ENCODE results near the gene RCAN1. TPM values are rescaled to one million over a fixed set of nuclear protein-coding genes. Genes with fewer than 3 reads are reported as not detected.

The RCAN1 gene
- total and polyA plus RNA-seq, 2 of the 8 experiments (the other 6 are each of a cell fraction or from before 2014, with no cell fraction given) = 1.7 to 6.4 TPM

DNA sequence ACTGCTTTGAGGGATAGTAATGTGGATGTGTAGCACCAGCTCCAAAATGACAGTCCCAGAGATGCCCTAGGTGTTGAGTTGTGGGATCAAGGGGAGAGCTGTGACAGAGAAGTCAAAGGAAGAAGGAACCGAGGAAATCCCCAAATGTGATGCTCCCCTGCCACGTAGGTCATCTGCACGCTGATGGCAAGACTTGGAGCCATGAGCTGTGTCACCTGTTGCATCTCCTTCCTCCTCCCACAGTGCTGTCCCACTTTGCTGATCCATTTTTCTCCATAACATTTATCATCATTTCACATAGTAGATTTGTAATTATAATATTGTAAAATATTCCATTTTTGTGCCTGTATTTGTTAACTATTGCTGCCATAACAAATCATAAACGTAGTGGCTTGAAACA is 17.6 kb upstream of the RCAN1 start:
- no peak overlapping the region for H3K4ac ChIP-seq (replicated peaks; ENCODE audit: insufficient read length, low read depth, low read length)
- H3K4me3 ChIP-seq (ENCODE audit: extremely low read depth in 1 of 4, insufficient read depth in 2 of 4, low read depth in 3 of 4, low read length in 4 of 4) = no peak overlapping the region
- ChIA-PET CTCF (ENCODE audit: partially characterized antibody) (interaction anchor here (1.3 to 10.1 kb wide), 11 partner anchors 10 to 278 kb away, joined by 3 to 74 read pairs (median 8); no protein-coding TSS in a partner anchor), POLR2A (ENCODE audit: partially characterized antibody) (no interaction called here)
- no peaks in the 10 kb centered on the region for H3K23me2 ChIP-seq (ENCODE audit: low read depth, low read length)
- no peaks in the 10 kb centered on the region for H3K27me3 ChIP-seq (replicated peaks in 1 of 4; ENCODE audit: control insufficient read depth in 3 of 4, extremely low read depth in 1 of 4, insufficient read depth in 3 of 4, low read length in 3 of 4)
- no peak overlapping the region for H3K18ac ChIP-seq (ENCODE audit: extremely low read depth, low read length)
- no peak overlapping the region for H2BK12ac ChIP-seq (ENCODE audit: low read depth, low read length)
- H3K9ac ChIP-seq (replicated peaks in 1 of 4; ENCODE audit: extremely low read depth in 1 of 4, low read depth in 3 of 4, low read length in 3 of 4) = no peak overlapping the region
- no peak overlapping the region for H4K5ac ChIP-seq (ENCODE audit: insufficient read length, low read depth, low read length)
- 84% methylated on average over 4 of the region's 4 CpGs; no CpG with 5 or more reads in 1 of the 2 experiments for WGBS, 2 experiments (ENCODE audit: extremely low coverage in 1 of 2, insufficient coverage in 1 of 2, insufficient read length in 1 of 2, insufficient replicate concordance in 2 of 2, low coverage in 1 of 2, low lambda C conversion rate in 2 of 2, missing lambda C conversion rate in 1 of 2)
- H2BK20ac ChIP-seq (ENCODE audit: low read length) = no peak overlapping the region
- H2BK120ac ChIP-seq (replicated peaks; ENCODE audit: low read depth, low read length) = no peak overlapping the region
- H3K4me1 ChIP-seq (replicated peaks in 1 of 4; ENCODE audit: control insufficient read depth in 3 of 4, insufficient read depth in 4 of 4, low read length in 3 of 4) = no peaks in the 10 kb centered on the region
- H2BK15ac ChIP-seq (ENCODE audit: low read length) = no peak overlapping the region
- H4K20me1 ChIP-seq (replicated peaks in 1 of 2; ENCODE audit: control insufficient read depth in 1 of 2, insufficient read depth in 2 of 2, low read length in 2 of 2) = no peaks in the 10 kb centered on the region
- no peaks in the 10 kb centered on the region for H3K79me1 ChIP-seq (ENCODE audit: low read depth, low read length)
- H4K8ac ChIP-seq (ENCODE audit: extremely low read depth, insufficient read depth, low read length) = no peak overlapping the region
- no peak overlapping the region for H3K4me2 ChIP-seq (ENCODE audit: insufficient read depth in 1 of 2, low read depth in 2 of 2, low read length in 2 of 2)
- H3K56ac ChIP-seq (replicated peaks; ENCODE audit: insufficient read length, low read depth, low read length) = no peak overlapping the region
- no peaks in the 10 kb centered on the region for H3K9me3 ChIP-seq (ENCODE audit: insufficient read depth in 2 of 2, low read depth in 1 of 2, low read length in 1 of 2)
- no peak overlapping the region for H3K23ac ChIP-seq (ENCODE audit: insufficient read length)
- H3K14ac ChIP-seq (ENCODE audit: insufficient read length) = no peak overlapping the region
- no peak overlapping the region for H2AK5ac ChIP-seq (ENCODE audit: low read depth, low read length)
- no peak overlapping the region for H4K91ac ChIP-seq (replicated peaks; ENCODE audit: insufficient read length, low read length)
- FAIRE-seq (no peak), DNase-seq (ENCODE audit: low read depth in 1 of 2, low spot score in 2 of 2) (no peak)
- H3K36me3 ChIP-seq (ENCODE audit: control insufficient read depth in 2 of 4, insufficient read depth in 4 of 4, low read length in 3 of 4) = no peaks in the 10 kb centered on the region; a peak in 1 of 8 replicates
- no peak overlapping the region for H3K27ac ChIP-seq (ENCODE audit: low read depth, low read length)
- no peak overlapping the region for H2BK5ac ChIP-seq (ENCODE audit: low read depth, low read length)
- no peak overlapping the region for H2AFZ ChIP-seq (ENCODE audit: low read length)
- H3K79me2 ChIP-seq (ENCODE audit: control insufficient read depth in 1 of 2, insufficient read depth in 2 of 2, low read length in 2 of 2) = no peaks in the 10 kb centered on the region
- TF ChIP-seq KDM1A (IDR thresholded peaks at IDR 0.05; ENCODE audit: borderline replicate concordance, low read length) (no peak), POU5F1 (IDR thresholded peaks at IDR 0.05; ENCODE audit: low read depth, low read length) (no peak), JUN (IDR thresholded peaks at IDR 0.05; ENCODE audit: low read depth, low read length) (no peak), EP300 (IDR thresholded peaks at IDR 0.05; ENCODE audit: borderline replicate concordance in 1 of 2, low read depth in 2 of 2, low read length in 2 of 2) (no peak), ZNF274 (IDR thresholded peaks at IDR 0.05; ENCODE audit: borderline replicate concordance, extremely low read depth, low read length) (no peak), JUND (IDR thresholded peaks at IDR 0.05; ENCODE audit: low read length) (no peak), CHD2 (IDR thresholded peaks at IDR 0.05; ENCODE audit: low read length) (no peak), EZH2 (IDR thresholded peaks at IDR 0.05; ENCODE audit: low read depth, low read length, severe bottlenecking) (no peak), SIN3A (conservative IDR thresholded peaks at IDR 0.05 in 1 of 2, IDR thresholded peaks at IDR 0.05 in 1 of 2; ENCODE audit: low read depth in 1 of 2, low read length in 2 of 2) (no peak), BACH1 (IDR thresholded peaks at IDR 0.05; ENCODE audit: low read length) (no peak), SP1 (IDR thresholded peaks at IDR 0.05; ENCODE audit: low read depth, low read length) (no peak), HDAC2 (IDR thresholded peaks at IDR 0.05; ENCODE audit: borderline replicate concordance in 1 of 2, low read depth in 2 of 2, low read length in 2 of 2) (no peak)
- TF ChIP-seq, protein P1, sequence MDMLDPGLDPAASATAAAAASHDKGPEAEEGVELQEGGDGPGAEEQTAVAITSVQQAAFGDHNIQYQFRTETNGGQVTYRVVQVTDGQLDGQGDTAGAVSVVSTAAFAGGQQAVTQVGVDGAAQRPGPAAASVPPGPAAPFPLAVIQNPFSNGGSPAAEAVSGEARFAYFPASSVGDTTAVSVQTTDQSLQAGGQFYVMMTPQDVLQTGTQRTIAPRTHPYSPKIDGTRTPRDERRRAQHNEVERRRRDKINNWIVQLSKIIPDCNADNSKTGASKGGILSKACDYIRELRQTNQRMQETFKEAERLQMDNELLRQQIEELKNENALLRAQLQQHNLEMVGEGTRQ (IDR thresholded peaks at IDR 0.05; ENCODE audit: low read length) = no peak
